ENCODE measurements around the gene SERPINI2.
"Not testable (repeated sequence)": the region's sequence is repeated elsewhere in the genome, so short reads cannot be mapped to it uniquely, and the experiment has no call there.

Gene SERPINI2

DNA sequence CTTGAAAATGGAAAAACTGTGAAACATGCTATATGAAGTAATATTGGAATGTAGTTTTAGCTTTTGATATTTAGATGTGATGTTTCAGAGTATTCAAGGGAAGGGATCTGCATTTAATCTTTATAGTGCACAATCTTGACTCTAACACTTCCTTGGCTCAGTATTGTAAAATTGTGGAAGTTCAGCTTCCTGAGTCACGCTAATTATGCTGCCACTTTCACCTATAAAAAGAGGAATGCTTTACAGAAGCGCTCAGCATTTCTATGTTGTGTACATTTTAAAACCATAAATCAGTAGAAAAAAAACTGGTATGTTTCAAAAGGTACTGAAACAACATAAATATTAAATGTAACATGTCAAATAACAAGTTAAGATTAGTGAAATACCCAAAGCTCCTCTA, 32.6 kb downstream of the SERPINI2 start:
- DNase-seq, result no peak
- TF ChIP-seq, protein P1, sequence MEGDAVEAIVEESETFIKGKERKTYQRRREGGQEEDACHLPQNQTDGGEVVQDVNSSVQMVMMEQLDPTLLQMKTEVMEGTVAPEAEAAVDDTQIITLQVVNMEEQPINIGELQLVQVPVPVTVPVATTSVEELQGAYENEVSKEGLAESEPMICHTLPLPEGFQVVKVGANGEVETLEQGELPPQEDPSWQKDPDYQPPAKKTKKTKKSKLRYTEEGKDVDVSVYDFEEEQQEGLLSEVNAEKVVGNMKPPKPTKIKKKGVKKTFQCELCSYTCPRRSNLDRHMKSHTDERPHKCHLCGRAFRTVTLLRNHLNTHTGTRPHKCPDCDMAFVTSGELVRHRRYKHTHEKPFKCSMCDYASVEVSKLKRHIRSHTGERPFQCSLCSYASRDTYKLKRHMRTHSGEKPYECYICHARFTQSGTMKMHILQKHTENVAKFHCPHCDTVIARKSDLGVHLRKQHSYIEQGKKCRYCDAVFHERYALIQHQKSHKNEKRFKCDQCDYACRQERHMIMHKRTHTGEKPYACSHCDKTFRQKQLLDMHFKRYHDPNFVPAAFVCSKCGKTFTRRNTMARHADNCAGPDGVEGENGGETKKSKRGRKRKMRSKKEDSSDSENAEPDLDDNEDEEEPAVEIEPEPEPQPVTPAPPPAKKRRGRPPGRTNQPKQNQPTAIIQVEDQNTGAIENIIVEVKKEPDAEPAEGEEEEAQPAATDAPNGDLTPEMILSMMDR (IDR thresholded peaks at IDR 0.05; ENCODE audit: low read depth, low read length), result no peak
- Histone ChIP-seq H3K36me3 (no peaks in the 10 kb centered on the region), H3K4me1 (no peaks in the 10 kb centered on the region), H3K4me3 (ENCODE audit: low read depth, low read length) (no peak overlapping the region), H3K9me3 (no peaks in the 10 kb centered on the region), H3K27me3 (no peaks in the 10 kb centered on the region)

DNA sequence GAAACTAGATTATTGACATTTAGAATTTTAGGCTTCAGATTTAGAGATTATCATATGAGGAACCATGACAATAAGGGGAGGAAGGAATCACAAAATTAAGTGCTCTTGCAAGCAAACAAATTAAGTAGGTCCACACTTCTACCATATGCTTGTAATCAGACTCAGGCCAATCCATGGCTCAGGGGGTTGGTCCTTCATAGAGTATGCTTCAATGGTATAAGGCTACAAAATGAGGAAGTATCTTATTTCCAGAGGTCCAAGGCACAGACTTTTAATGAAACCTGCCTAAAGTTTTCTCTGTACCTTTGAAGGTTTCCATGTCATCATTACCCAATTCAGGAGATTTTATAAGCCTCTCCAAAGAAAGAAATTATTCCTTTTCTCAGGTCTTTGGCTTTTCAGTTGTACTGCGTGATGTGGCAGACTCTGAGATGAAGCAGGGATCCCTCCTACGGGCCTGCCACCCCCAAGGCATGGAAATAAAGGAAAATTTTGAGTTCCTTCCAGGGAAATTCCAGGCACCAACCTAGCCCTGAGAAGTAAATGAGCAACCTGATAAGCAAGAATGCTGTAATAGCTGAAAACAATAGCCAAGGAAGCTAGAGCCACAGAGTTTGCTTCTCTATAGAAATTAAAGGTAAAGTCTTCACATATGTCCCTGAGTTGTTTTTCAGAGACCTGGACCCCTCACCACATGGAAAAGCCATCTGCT, 36.3 kb downstream of the SERPINI2 start:
- DNase-seq, result no peak
- no peaks in the 10 kb centered on the region for H3K27me3 ChIP-seq
- H3K4me1 ChIP-seq, result no peaks in the 10 kb centered on the region
- TF ChIP-seq, protein P1 (IDR thresholded peaks at IDR 0.05; ENCODE audit: low read depth, low read length), result no peak
- H3K9me3 ChIP-seq, result no peaks in the 10 kb centered on the region
- H3K4me3 ChIP-seq (ENCODE audit: low read depth, low read length), result no peak overlapping the region
- no peaks in the 10 kb centered on the region for H3K36me3 ChIP-seq

DNA sequence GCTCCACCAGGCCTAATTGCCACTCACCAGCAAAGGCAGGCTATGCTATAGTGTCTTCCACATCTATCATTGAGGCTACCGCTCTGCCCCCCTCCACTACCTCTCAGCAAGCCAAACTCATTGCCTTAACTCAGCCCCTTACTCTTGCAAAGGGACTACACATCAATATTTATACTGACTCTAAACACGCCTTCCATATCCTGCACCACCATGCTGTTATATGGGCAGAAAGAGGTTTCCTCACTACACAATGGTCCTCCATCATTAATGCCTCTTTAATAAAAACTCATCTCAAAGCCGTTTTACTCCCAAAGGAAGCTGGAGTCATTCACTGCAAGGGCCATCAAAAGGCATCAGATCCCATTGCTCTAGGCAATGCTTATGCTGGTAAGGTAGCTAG, 46.9 kb downstream of the SERPINI2 start:
- not testable (repeated sequence) for H3K4me1 ChIP-seq; DNase-seq; H3K27me3 ChIP-seq; H3K9me3 ChIP-seq; H3K36me3 ChIP-seq; H3K4me3 ChIP-seq (ENCODE audit: low read depth, low read length)

DNA sequence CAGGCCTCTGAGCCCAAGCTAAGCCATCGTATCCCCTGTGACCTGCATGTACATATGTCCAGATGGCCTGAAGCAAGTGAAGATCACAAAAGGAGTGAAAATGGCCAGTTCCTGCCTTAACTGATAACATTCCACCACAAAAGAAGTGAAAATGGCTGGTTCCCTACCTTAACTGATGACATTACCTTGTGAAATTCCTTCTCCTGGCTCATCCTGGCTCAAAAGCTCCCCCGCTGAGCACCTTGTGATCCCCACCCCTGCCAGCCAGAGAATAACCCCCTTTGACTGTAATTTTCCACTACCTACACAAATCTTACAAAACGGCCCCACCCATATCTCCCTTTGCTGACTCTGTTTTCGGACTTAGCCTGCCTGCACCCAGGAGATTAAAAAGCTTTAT, 51.4 kb downstream of the SERPINI2 start:
- not testable (repeated sequence) for H3K4me1 ChIP-seq, H3K9me3 ChIP-seq

DNA sequence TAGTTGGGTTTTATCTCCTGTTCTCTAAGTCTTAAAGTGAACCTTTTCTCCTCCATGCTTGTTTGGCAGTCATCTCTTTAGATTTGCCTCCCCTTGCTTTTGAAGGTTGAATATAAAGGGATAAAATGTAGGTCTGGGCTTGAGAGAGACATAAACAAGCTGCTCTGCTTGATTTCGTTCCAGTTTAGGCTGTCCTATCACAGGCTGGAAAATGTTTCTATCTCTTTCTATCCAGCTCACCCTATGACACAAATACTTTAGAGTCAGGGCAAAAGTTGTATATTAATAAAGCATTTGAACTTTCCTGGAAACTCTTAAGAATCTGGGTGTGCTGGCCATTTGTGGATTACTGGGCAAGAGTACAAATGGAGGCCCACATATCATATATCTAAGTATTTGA, 64.2 kb downstream of the SERPINI2 start:
- no peak for DNase-seq
- H3K9me3 ChIP-seq, result no peaks in the 10 kb centered on the region
- TF ChIP-seq, protein P1 (IDR thresholded peaks at IDR 0.05; ENCODE audit: low read depth, low read length), result no peak
- H3K27me3 ChIP-seq, result no peaks in the 10 kb centered on the region
- no peak overlapping the region for H3K4me3 ChIP-seq (ENCODE audit: low read depth, low read length)
- H3K36me3 ChIP-seq, result no peaks in the 10 kb centered on the region
- no peaks in the 10 kb centered on the region for H3K4me1 ChIP-seq

More for the DNA sequence above, 51.4 kb downstream of the SERPINI2 start:
- DNase-seq; H3K36me3 ChIP-seq; H3K4me3 ChIP-seq (ENCODE audit: low read depth, low read length); H3K27me3 ChIP-seq: not testable (repeated sequence)

DNA sequence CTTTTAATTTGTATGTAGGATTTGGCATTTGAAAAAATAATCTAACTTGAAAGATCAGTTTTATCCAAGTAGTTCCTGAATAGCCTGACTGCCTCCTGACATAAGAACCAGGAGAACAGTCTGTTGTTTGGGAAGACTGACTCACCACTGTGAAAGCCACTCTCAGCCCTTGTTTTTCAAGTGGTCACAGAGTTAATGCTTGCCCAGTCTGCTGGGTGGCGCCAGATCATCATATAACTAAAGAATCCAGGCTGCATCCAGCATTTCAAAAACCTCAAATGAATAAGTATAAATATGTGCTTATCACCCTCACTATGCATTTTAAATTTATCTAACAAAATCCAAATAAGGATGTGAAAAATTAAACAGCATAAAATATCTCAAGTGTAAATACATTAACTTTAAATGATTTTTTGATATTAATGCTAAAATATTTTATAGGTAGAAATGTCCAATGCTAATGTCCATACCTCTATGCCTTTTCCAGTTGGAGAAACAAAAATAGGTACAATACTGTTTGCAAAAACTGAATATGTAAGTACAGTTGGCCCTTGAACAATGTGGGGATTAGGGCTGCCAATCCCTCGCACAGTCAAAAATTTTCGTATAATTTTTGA, 66.9 kb downstream of the SERPINI2 start:
- TF ChIP-seq, protein P1 (IDR thresholded peaks at IDR 0.05; ENCODE audit: low read depth, low read length), result peak; percentile 53
- peak; percentile 39 for DNase-seq
- no peaks in the 10 kb centered on the region for H3K9me3 ChIP-seq
- H3K36me3 ChIP-seq, result no peaks in the 10 kb centered on the region
- H3K4me1 ChIP-seq, result no peaks in the 10 kb centered on the region
- H3K27me3 ChIP-seq, result no peaks in the 10 kb centered on the region
- no peak overlapping the region for H3K4me3 ChIP-seq (ENCODE audit: low read depth, low read length)

DNA sequence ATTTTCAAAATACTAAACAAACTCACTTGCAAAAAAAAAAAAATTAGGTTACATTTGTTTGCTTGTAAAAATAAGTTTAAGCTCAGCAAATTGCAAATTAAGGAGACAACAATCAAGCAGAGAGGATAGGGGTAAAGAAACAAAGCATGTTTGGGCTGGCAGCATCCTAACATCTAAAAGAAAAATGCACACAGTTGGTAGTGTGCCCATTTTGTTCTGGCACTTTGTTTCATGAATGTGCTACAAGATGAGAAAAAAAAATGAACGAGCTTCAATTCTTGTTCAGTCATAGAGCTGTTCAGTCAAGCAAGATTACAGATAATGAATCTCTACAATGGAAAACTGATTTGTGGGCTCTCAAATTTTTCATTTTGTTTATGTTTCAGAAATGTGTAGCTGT, 76.0 kb downstream of the SERPINI2 start:
- TF ChIP-seq, protein P1 (IDR thresholded peaks at IDR 0.05; ENCODE audit: low read depth, low read length), result no peak
- DNase-seq, result no peak
- no peaks in the 10 kb centered on the region for H3K27me3 ChIP-seq

More for the DNA sequence above, 76.0 kb downstream of the SERPINI2 start:
- Histone ChIP-seq H3K9me3 (no peaks in the 10 kb centered on the region), H3K4me1 (no peaks in the 10 kb centered on the region), H3K4me3 (ENCODE audit: low read depth, low read length) (no peak overlapping the region), H3K36me3 (no peaks in the 10 kb centered on the region)

Data from BE2C (cell line).